ENCODE measurements around the gene MYLK3. TPM values are rescaled to one million over a fixed set of nuclear protein-coding genes. Genes with fewer than 3 reads are reported as not detected.

Gene MYLK3
- total and polyA plus RNA-seq, 2 donors (not counting 3 experiments of a cell fraction or from before 2014, with no cell fraction given) = not detected

- FAIRE-seq (no peak), DNase-seq (ENCODE audit: low read depth, low spot score) (no peak)
- no TSS peak for BruUV-seq (replicated peaks)
- Histone ChIP-seq H3K27ac (ENCODE audit: insufficient read depth, low read depth, low read length) (no peak overlapping the region), H3K79me2 (ENCODE audit: control insufficient read depth, insufficient read depth, low read length) (no peaks in the 10 kb centered on the region), H3K9me3 (replicated peaks; ENCODE audit: control insufficient read depth, insufficient read depth, low read length) (no peaks in the 10 kb centered on the region), H3K4me3 (replicated peaks in 1 of 3; ENCODE audit: insufficient read depth in 1 of 3, low read depth in 1 of 3, low read length in 3 of 3) (no peak overlapping the region), H3K9me1 (replicated peaks; ENCODE audit: control insufficient read depth, extremely low read depth, insufficient read depth, low read length) (no peaks in the 10 kb centered on the region), H2AFZ (ENCODE audit: low read depth, low read length) (no peak overlapping the region), H3K36me3 (ENCODE audit: control insufficient read depth in 2 of 2, extremely low read depth in 1 of 2, insufficient read depth in 2 of 2, low read length in 2 of 2) (no peaks in the 10 kb centered on the region), H3K27me3 (ENCODE audit: control insufficient read depth in 2 of 2, insufficient read depth in 2 of 2, low read length in 2 of 2) (no peaks in the 10 kb centered on the region), H4K20me1 (replicated peaks; ENCODE audit: control insufficient read depth, extremely low read depth, insufficient read depth, low read length) (no peaks in the 10 kb centered on the region), H3K9ac (replicated peaks; ENCODE audit: extremely low read depth, insufficient read depth, low read length) (no peak overlapping the region), H3K4me2 (ENCODE audit: insufficient read depth, low read length) (no peak overlapping the region), H3K4me1 (ENCODE audit: control insufficient read depth, extremely low read depth, insufficient read depth, low read length) (no peaks in the 10 kb centered on the region)
- ChIA-PET POLR2A (no interaction called here), CTCF (no interaction called here)
- dilution Hi-C loops (cut with MboI; ENCODE audit: extremely low pct_ligation_motif_present, low sequenced_read_pairs) (no loop called here), intact Hi-C loops (cut with micrococcal nuclease) (no loop called here)
- TF ChIP-seq POLR2A (IDR thresholded peaks at IDR 0.05; ENCODE audit: low read depth, low read length) = no peak
- TF ChIP-seq JUN (IDR thresholded peaks at IDR 0.05; ENCODE audit: borderline replicate concordance, insufficient read depth, insufficient read length, low read depth) = no peak
- no peak for TF ChIP-seq POLR2AphosphoS5 (IDR thresholded peaks at IDR 0.05; ENCODE audit: insufficient read depth, low read depth, low read length)
- no peak for TF ChIP-seq GATA2 (IDR thresholded peaks at IDR 0.05; ENCODE audit: insufficient read depth, insufficient read length, low read depth, low read length)
- no peak for TF ChIP-seq MAX (IDR thresholded peaks at IDR 0.05; ENCODE audit: insufficient read depth, insufficient read length)
- TF ChIP-seq FOS (IDR thresholded peaks at IDR 0.05; ENCODE audit: borderline replicate concordance, insufficient read depth, low read length) = no peak
- no peak for TF ChIP-seq CTCF (IDR thresholded peaks at IDR 0.05; ENCODE audit: extremely low read depth in 1 of 2, insufficient read depth in 1 of 2, low read depth in 1 of 2, low read length in 2 of 2)
- TF ChIP-seq MYC (IDR thresholded peaks at IDR 0.05; ENCODE audit: low read depth, low read length) = no peak
- TF ChIP-seq EZH2 (IDR thresholded peaks at IDR 0.05; ENCODE audit: borderline replicate concordance, low read depth, low read length, severe bottlenecking) = no peak
Observed at GRCh38 chr16:46765050-46765449, 16.9 kb upstream of the MYLK3 start.
